Esophagus squamous epithelium (tissue), 5 donors: ENCODE measurements around the gene EPAS1. TPM values are rescaled to one million over a fixed set of nuclear protein-coding genes. Genes with fewer than 3 reads are reported as not detected.
A peak's percentile ranks its signal among the peaks of the same experiment; 100 is the strongest.

ENCODE experiments used
- DNase-seq: peaks from one replicate; lab custom pipeline; 2025; lab: John Stamatoyannopoulos, UW
- H3K27ac ChIP-seq, 4 donors: fragments of 200-600 bp; sonication (generic); one replicate each; pipeline ENCODE4 v1.5.1; 2016 to 2019; ENCODE audit warnings: mild to moderate bottlenecking in 1 of 4
- H3K27me3 ChIP-seq, 4 donors: fragments of 200-600 bp; sonication (generic); 1 replicate in 3 of 4; 2 replicates in 1 of 4; pipeline versions ENCODE4 v1.5.1 to v1.6.0; 2017 to 2021; ENCODE audit warnings: antibody characterized with exemption in 1 of 4
- H3K36me3 ChIP-seq, 3 donors: fragments of 200-600 bp; sonication (generic); one replicate each; pipeline ENCODE4 v1.5.1; 2016 to 2019
- H3K4me1 ChIP-seq, 3 donors: fragments of 200-600 bp; sonication (generic); one replicate each; pipeline ENCODE4 v1.5.1; 2017 to 2019
- H3K4me3 ChIP-seq, 4 donors: fragments of 200-600 bp; sonication (generic); 1 replicate in 3 of 4; 2 replicates in 1 of 4; pipeline ENCODE4 v1.5.1; 2016 to 2019; ENCODE audit warnings: mild to moderate bottlenecking in 2 of 4, moderate library complexity in 1 of 4
- H3K9me3 ChIP-seq, 3 donors: fragments of 200-600 bp; sonication (generic); one replicate each; pipeline ENCODE4 v1.5.1; 2016 to 2019
- POLR2A ChIP-seq, 4 donors: fragments of 450-650 bp; IDR thresholded peaks; one replicate each; pipeline ENCODE4 v1.6.1; 2017; ENCODE audit warnings: antibody characterized with exemption in 4 of 4, mild to moderate bottlenecking in 4 of 4, moderate library complexity in 3 of 4
- WGBS, 2 donors: methylation state at CpG; one replicate each; pipeline ENCODE4 v1.1.5; 2018; 5-methylcytosine and 5-hydroxymethylcytosine counted together
- intact Hi-C: fragments of 100-400 bp; cut with DNase I; formaldehyde crosslinking; loops from one replicate; pipeline ENCODE4 v1.15.0; 2022
- total RNA-seq, 4 donors: library from RNA; depleted of rRNA; stranded (reverse); fragments of >200 nt; gene quantifications; one replicate each; pipeline ENCODE4 v1.1.0, GENCODE V29; 2016
- TF ChIP-seq, protein P1 (sequence below), 6 experiments: fragments of 450-650 bp in 4 of 6; fragments of 200-600 bp in 2 of 6; sonication (generic) in 2 of 6; IDR thresholded peaks; one replicate each; pipeline ENCODE4 v1.5.1; 2016 to 2019; ENCODE audit warnings: antibody characterized with exemption in 6 of 6, mild to moderate bottlenecking in 4 of 6, moderate library complexity in 4 of 6
- donor health status: DM: yes; HTN: yes; CAD: no.

Gene EPAS1
- total RNA-seq, 4 donors from 2014 or later, result 86.7 to 151 (median 105) TPM

DNA sequence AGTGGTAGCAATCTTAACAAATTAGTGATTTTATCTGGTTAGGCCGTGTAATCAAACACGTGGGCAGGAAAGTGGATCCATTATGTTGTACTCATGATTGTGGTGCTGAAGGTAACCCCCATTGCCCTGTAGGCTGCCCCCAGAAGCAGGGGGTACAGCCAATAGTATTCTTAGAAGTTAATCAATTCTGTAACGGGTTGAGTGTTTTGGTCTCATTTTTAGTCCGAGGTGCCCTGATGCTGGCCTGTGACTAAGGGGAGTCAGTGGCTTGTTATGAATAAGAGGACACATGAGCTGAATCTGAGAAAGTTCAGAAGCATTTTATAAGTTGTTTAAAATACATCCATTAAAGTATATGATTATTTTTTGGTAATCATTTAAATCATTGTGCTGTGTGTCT, 8.6 kb downstream of the EPAS1 start:
- no peak for DNase-seq
- Histone ChIP-seq H3K4me3 (no peak overlapping the region), H3K9me3 (no peaks in the 10 kb centered on the region), H3K27me3 (no peaks in the 10 kb centered on the region), H3K36me3 (no peaks in the 10 kb centered on the region), H3K4me1 (peaks cover 28 to 92% (median 83%) of the 10 kb centered on the region in 3 donors), H3K27ac (peak overlapping the region in 3 of 4 donors; percentile 56 to 83 (median 79))
- TF ChIP-seq, protein P1, sequence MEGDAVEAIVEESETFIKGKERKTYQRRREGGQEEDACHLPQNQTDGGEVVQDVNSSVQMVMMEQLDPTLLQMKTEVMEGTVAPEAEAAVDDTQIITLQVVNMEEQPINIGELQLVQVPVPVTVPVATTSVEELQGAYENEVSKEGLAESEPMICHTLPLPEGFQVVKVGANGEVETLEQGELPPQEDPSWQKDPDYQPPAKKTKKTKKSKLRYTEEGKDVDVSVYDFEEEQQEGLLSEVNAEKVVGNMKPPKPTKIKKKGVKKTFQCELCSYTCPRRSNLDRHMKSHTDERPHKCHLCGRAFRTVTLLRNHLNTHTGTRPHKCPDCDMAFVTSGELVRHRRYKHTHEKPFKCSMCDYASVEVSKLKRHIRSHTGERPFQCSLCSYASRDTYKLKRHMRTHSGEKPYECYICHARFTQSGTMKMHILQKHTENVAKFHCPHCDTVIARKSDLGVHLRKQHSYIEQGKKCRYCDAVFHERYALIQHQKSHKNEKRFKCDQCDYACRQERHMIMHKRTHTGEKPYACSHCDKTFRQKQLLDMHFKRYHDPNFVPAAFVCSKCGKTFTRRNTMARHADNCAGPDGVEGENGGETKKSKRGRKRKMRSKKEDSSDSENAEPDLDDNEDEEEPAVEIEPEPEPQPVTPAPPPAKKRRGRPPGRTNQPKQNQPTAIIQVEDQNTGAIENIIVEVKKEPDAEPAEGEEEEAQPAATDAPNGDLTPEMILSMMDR (IDR thresholded peaks at IDR 0.05), result no peak
- no peak for TF ChIP-seq POLR2A (IDR thresholded peaks at IDR 0.05)
- intact Hi-C loops, result loop anchor here (10.0 kb wide), 1 partner anchor 59 kb away; no protein-coding TSS in a partner anchor
- WGBS, 2 donors, result 67 to 70% methylated on average over 4 of the region's 4 CpGs

DNA sequence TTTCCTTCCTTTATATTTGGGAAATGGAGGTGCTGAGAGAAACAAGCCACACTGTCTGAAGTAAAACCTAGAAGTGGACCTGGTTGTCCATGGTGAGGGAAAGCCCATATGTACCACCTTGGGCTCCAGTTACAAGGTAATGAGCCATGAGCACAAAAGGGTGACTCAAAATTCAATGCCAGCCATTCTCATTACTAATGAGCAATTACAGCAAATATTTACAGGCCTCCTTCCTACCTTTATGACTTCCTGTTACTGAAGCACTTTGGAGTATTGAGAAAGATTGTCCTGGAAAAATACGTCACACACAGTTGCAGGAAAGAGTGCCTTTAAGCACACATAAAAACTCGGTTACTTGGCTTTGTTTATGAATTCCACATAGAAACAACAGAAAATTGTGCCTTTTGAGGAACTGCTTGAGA, 9.1 kb downstream of the EPAS1 start:
- intact Hi-C loops, result loop anchor here (10.0 kb wide), 1 partner anchor 58 kb away; no protein-coding TSS in a partner anchor
- DNase-seq, result no peak
- H3K9me3 ChIP-seq, result no peaks in the 10 kb centered on the region
- no peak for TF ChIP-seq POLR2A (IDR thresholded peaks at IDR 0.05)
- TF ChIP-seq, protein P1 (IDR thresholded peaks at IDR 0.05), result no peak
- H3K4me3 ChIP-seq, result no peak overlapping the region
- H3K36me3 ChIP-seq, result no peaks in the 10 kb centered on the region
- 23 to 30% methylated on average over 2 of the region's 2 CpGs for WGBS, 2 donors
- H3K27me3 ChIP-seq, result no peaks in the 10 kb centered on the region
- peak overlapping the region; percentile 17 to 83 (median 68) for H3K27ac ChIP-seq
- peaks cover 33 to 92% (median 85%) of the 10 kb centered on the region in 3 donors for H3K4me1 ChIP-seq

DNA sequence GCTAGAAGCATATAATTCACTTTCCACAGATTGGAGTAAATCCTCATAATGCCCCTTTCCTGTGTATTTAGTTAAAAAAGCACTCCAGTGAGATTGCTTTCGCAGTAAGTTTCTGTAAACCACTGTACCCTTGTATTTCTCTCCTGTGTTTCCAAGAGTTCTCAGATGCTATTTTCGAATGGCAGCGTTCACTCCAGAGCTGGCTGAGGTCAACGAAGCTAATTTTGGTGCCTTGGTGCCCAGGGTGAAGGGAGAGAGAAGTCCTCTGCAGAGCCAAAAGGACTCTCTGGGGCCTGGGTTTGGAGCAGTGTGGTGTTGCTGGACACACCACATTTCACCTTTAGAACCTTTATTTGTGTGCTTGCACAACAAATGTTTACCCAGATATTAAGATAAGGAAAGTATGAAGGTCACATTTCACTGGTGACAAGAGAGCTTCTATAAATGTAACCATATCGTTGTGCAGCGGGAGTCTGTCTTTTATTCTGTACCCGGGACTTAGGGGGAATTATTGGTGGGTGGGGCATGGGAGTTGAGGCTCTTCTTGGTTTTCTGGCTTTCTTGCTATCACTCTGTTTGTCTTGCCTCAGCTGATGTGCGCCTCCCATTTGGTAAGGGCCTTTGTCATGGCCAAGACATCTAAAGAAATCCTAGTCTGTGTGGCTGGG, 9.9 kb downstream of the EPAS1 start:
- H3K9me3 ChIP-seq, result no peaks in the 10 kb centered on the region
- no peaks in the 10 kb centered on the region for H3K27me3 ChIP-seq
- H3K27ac ChIP-seq, result peak overlapping the region in 3 of 4 donors; percentile 56 to 83 (median 68)
- no peak overlapping the region for H3K4me3 ChIP-seq
- intact Hi-C loops, result loop anchor here (10.0 kb wide), 1 partner anchor 58 kb away; no protein-coding TSS in a partner anchor
- H3K36me3 ChIP-seq, result no peaks in the 10 kb centered on the region
- WGBS, 2 donors, result 74 to 84% methylated on average over 5 to 7 of the region's 8 CpGs
- H3K4me1 ChIP-seq, result peaks cover 33 to 100% (median 89%) of the 10 kb centered on the region in 3 donors
- no peak for DNase-seq
- TF ChIP-seq, protein P1 (IDR thresholded peaks at IDR 0.05), result no peak
- TF ChIP-seq POLR2A (IDR thresholded peaks at IDR 0.05), result no peak

DNA sequence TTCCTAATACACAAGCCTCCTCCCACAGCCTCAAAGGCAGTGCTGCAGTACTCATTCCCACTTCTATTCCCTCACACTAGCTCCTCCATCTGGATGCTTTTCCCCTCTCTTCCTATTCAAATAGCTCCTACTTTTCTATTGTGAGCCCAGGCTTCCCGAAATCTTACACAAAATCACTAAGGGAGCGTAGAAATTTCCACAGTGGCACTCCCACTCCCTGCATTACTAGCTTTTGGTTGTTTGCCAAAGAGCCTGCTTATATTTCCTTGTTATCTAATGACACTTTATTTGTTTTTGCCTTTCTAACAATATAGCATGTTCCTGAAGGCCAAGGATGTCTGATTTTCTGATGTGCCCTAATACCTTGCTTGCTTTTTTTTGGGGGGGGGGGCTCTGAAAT, 10.9 kb downstream of the EPAS1 start:
- intact Hi-C loops, result loop anchor here (10.0 kb wide), 1 partner anchor 57 kb away; no protein-coding TSS in a partner anchor
- no peak for TF ChIP-seq POLR2A (IDR thresholded peaks at IDR 0.05)
- TF ChIP-seq, protein P1 (IDR thresholded peaks at IDR 0.05), result no peak
- H3K27me3 ChIP-seq, result no peaks in the 10 kb centered on the region

DNA sequence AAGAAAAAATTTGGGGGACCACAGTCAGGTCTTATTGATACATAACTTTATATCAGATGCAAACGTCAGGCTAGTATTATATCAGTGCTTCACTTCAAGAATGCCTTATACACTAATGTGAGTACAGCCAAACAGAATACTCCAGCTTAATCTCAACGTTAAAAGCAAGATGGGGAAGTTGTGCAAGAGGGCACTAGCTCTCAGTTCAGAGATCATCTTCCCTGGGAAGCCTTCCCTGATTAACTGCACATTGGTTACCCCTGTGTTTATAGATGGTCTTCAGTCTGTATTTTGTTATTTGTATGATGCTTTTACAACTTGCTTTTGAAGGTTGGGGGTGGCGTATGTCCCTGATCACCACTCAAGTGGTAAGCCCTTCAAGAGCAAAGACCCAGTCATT, 11.4 kb downstream of the EPAS1 start:
- Histone ChIP-seq H3K27me3 (no peaks in the 10 kb centered on the region), H3K4me1 (peaks cover 29 to 100% (median 88%) of the 10 kb centered on the region in 3 donors)
- WGBS, 2 donors, result 49 to 80% methylated on average over 2 to 3 of the region's 3 CpGs

More for the DNA sequence above, 10.9 kb downstream of the EPAS1 start:
- 40 to 62% methylated on average over 2 of the region's 2 CpGs for WGBS, 2 donors
- no peaks in the 10 kb centered on the region for H3K9me3 ChIP-seq
- peaks cover 33 to 100% (median 88%) of the 10 kb centered on the region in 3 donors for H3K4me1 ChIP-seq
- peak overlapping the region in 3 of 4 donors; percentile 56 to 83 (median 68) for H3K27ac ChIP-seq
- no peaks in the 10 kb centered on the region for H3K36me3 ChIP-seq
- no peak overlapping the region for H3K4me3 ChIP-seq
- no peak for DNase-seq

More for the DNA sequence above, 11.4 kb downstream of the EPAS1 start:
- DNase-seq, result no peak
- no peak overlapping the region for H3K4me3 ChIP-seq
- peak overlapping the region in 3 of 4 donors; percentile 56 to 83 (median 82) for H3K27ac ChIP-seq
- H3K36me3 ChIP-seq, result no peaks in the 10 kb centered on the region
- H3K9me3 ChIP-seq, result no peaks in the 10 kb centered on the region
- intact Hi-C loops, result loop anchor here (10.0 kb wide), 1 partner anchor 56 kb away; no protein-coding TSS in a partner anchor
- TF ChIP-seq, protein P1 (IDR thresholded peaks at IDR 0.05), result no peak
- no peak for TF ChIP-seq POLR2A (IDR thresholded peaks at IDR 0.05)
